Lower lobe of right lung (tissue), 2 donors: ENCODE results near the gene NEU1. TPM values are rescaled to one million over a fixed set of nuclear protein-coding genes. Genes with fewer than 3 reads are reported as not detected.

Experiments
- ATAC-seq, 2 donors: fragments of 200-7000 bp; cut with Tn5 transposase; one replicate each; pipeline ENCODE4 v1.9.1; 2020 to 2022; ENCODE audit warnings: mild to moderate bottlenecking in 2 of 2, moderate library complexity in 2 of 2
- DNase-seq: peaks from one replicate; pipeline ENCODE4 v3.0.0-alpha.2; 2020
- H3K27ac ChIP-seq: fragments of 200-600 bp; one replicate; pipeline ENCODE4 v1.8.0; 2022
- H3K27me3 ChIP-seq: fragments of 200-600 bp; one replicate; pipeline ENCODE4 v1.8.0; 2022; ENCODE audit warnings: low read depth
- H3K36me3 ChIP-seq: fragments of 200-600 bp; one replicate; pipeline ENCODE4 v1.8.0; 2022; ENCODE audit warnings: mild to moderate bottlenecking
- H3K4me1 ChIP-seq: fragments of 200-600 bp; one replicate; pipeline ENCODE4 v1.8.0; 2022
- H3K4me3 ChIP-seq: fragments of 200-600 bp; one replicate; pipeline ENCODE4 v1.8.0; 2022; ENCODE audit warnings: mild to moderate bottlenecking
- H3K9me3 ChIP-seq: fragments of 200-600 bp; one replicate; pipeline ENCODE4 v1.8.0; 2022
- CTCF ChIP-seq: fragments of 200-600 bp; IDR thresholded peaks from one replicate; pipeline ENCODE4 v1.8.0; 2022; ENCODE audit warnings: antibody characterized with exemption, mild to moderate bottlenecking
- intact Hi-C: fragments of 100-400 bp; cut with DNase I; formaldehyde crosslinking; loops from one replicate; pipeline ENCODE4 v1.11.0; 2022
- total RNA-seq: library from RNA; stranded (reverse); fragmentation: NEBNext Ultra II Directional; extraction: Animal tissue kit (Norgen Biotek cat#: 25700); gene quantifications from one replicate; pipeline ENCODE4 v1.2.1, GENCODE V29; 2021
- donor health status: DM: no; HTN: yes; CAD: no; lungs with severe emphysema.

The NEU1 gene
- total RNA-seq, 1 donor from 2014 or later = 70.5 TPM

GRCh38 chr6:31881136-31881859 is 18.7 kb upstream of the NEU1 start:
- Histone ChIP-seq H3K36me3 (peaks cover 69% of the 10 kb centered on the region), H3K27me3 (no peaks in the 10 kb centered on the region), H3K4me3 (no peak overlapping the region), H3K4me1 (peaks cover 8% of the 10 kb centered on the region), H3K9me3 (no peaks in the 10 kb centered on the region), H3K27ac (no peak overlapping the region)
- ATAC-seq (no peak), DNase-seq (no peak)
- intact Hi-C loops = no loop called here
- TF ChIP-seq CTCF = no peak

GRCh38 chr6:31880616-31881015 is 18.0 kb upstream of the NEU1 start:
- no peak overlapping the region for H3K4me3 ChIP-seq
- intact Hi-C loops = no loop called here
- H3K9me3 ChIP-seq = no peaks in the 10 kb centered on the region
- peaks cover 62% of the 10 kb centered on the region for H3K36me3 ChIP-seq
- DNase-seq (no peak), ATAC-seq (no peak)
- no peak for TF ChIP-seq CTCF
- H3K27me3 ChIP-seq = no peaks in the 10 kb centered on the region
- H3K4me1 ChIP-seq = peaks cover 8% of the 10 kb centered on the region
- H3K27ac ChIP-seq = no peak overlapping the region

GRCh38 chr6:31879901-31880300 is 17.3 kb upstream of the NEU1 start:
- no peaks in the 10 kb centered on the region for H3K27me3 ChIP-seq
- H3K4me3 ChIP-seq = no peak overlapping the region
- H3K4me1 ChIP-seq = peaks cover 8% of the 10 kb centered on the region
- no peaks in the 10 kb centered on the region for H3K9me3 ChIP-seq
- peaks cover 58% of the 10 kb centered on the region for H3K36me3 ChIP-seq
- no peak for TF ChIP-seq CTCF
- DNase-seq = no peak
- no peak for ATAC-seq
- intact Hi-C loops = no loop called here
- H3K27ac ChIP-seq = no peak overlapping the region

GRCh38 chr6:31879143-31879542 is 16.5 kb upstream of the NEU1 start:
- no peak for DNase-seq
- no peaks in the 10 kb centered on the region for H3K9me3 ChIP-seq
- H3K27ac ChIP-seq = peak overlapping the region; percentile 16
- H3K4me1 ChIP-seq = peaks cover 8% of the 10 kb centered on the region
- H3K36me3 ChIP-seq = peaks cover 50% of the 10 kb centered on the region
- no peak for TF ChIP-seq CTCF
- H3K4me3 ChIP-seq = peak overlapping the region; percentile 42
- ATAC-seq = no peak
- intact Hi-C loops = no loop called here
- H3K27me3 ChIP-seq = no peaks in the 10 kb centered on the region

GRCh38 chr6:31878726-31879125 is 16.1 kb upstream of the NEU1 start, which contains the start of gene SLC44A4:
Gene SLC44A4 (minus strand): TSS chr6:31878997. CDS start chr6:31878980, 17 bp downstream.
- ATAC-seq = peak; percentile 67 to 86
- H3K27ac ChIP-seq = peak within 1 kb of the TSS; percentile 53
- peaks cover 46% of the 10 kb centered on the region for H3K36me3 ChIP-seq
- TF ChIP-seq CTCF = no peak
- intact Hi-C loops = no loop called here
- peaks cover 8% of the 10 kb centered on the region for H3K4me1 ChIP-seq
- no peaks in the 10 kb centered on the region for H3K9me3 ChIP-seq
- DNase-seq = no peak
- H3K4me3 ChIP-seq = peak within 1 kb of the TSS; percentile 42
- no peaks in the 10 kb centered on the region for H3K27me3 ChIP-seq
